Vagina (tissue), 2 donors: Measurements from ENCODE around the gene TBXA2R.

Source experiments
- CTCF ChIP-seq, 3 experiments: fragments of 450-650 bp in 2 of 3; fragments of 200-600 bp in 1 of 3; sonication (generic) in 1 of 3; IDR thresholded peaks; one replicate each; pipeline ENCODE4 v1.5.1; 2017 to 2019; ENCODE audit warnings: antibody characterized with exemption in 3 of 3, mild to moderate bottlenecking in 2 of 3, moderate library complexity in 2 of 3
- POLR2A ChIP-seq, 2 donors: fragments of 450-650 bp; IDR thresholded peaks; one replicate each; pipeline ENCODE4 v1.6.1; 2017; ENCODE audit warnings: antibody characterized with exemption in 2 of 2, mild to moderate bottlenecking in 2 of 2, moderate library complexity in 2 of 2
- POLR2AphosphoS5 ChIP-seq, 2 donors: sonication (generic); formaldehyde crosslinking; IDR thresholded peaks; one replicate each; pipeline ENCODE4 v1.9.0; 2017; ENCODE audit warnings: antibody characterized with exemption in 2 of 2, mild to moderate bottlenecking in 2 of 2, low read depth in 1 of 2; ENCODE audit not compliant: insufficient read depth in 1 of 2

DNA sequence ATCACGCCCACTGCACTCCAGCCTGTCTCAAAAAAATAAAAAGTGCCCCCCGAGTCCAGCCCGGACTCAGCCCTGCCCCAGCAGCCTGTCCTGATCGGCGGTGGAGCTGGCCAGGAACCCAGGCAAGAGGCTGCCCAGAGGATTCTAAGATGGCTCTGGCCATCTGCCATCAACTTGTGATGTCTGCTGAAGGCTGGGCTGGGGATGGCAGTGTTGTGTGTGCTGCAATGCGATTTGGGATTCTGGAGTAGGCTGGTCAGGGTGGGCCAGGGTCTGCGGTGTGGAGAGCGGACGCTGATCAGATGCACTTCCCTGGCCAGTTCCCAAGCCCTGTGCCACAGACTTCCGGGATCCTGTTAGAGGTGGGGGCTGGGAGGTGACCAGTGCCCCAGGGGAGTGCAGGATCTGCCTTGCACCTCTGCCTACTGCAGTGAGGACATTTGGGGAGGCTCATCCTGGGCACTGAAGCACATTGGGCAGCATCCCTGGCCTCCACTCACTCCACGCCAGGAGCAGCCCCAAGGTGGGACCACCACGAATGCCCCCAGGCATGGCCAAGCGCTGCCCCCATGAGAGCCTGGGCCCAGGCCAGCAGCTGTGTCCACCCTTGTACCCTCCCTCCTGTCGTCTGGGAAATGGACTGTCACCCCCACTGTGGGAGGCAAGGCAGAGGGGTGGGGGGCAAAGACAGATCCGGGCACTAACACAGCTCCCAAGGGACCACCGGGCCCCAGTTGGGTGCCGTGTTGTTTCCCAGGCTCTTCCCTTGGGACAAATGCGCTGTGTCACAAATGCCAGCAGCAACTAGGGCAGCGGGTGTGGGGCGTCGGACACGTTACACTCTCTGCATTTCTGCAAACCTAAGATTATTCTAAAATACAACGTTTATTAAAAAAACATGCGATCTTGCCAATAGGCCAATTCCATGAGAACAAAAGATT is 3.4 kb upstream of the TBXA2R start:
- no peak for TF ChIP-seq CTCF (IDR thresholded peaks at IDR 0.05)
- TF ChIP-seq POLR2A (IDR thresholded peaks at IDR 0.05): no peak
- no peak for TF ChIP-seq POLR2AphosphoS5 (IDR thresholded peaks at IDR 0.05; ENCODE audit: insufficient read depth in 1 of 2, low read depth in 1 of 2)
